GM21528 (cell line): ENCODE measurements around the gene STXBP1.

Experiments
- ATAC-seq: cut with Tn5 transposase; IDR thresholded peaks from one replicate; pipeline ENCODE4 v1.9.1; 2021; ENCODE audit warnings: mild to moderate bottlenecking, moderate library complexity; ENCODE audit not compliant: unreplicated experiment, low FRiP score

Gene STXBP1

DNA sequence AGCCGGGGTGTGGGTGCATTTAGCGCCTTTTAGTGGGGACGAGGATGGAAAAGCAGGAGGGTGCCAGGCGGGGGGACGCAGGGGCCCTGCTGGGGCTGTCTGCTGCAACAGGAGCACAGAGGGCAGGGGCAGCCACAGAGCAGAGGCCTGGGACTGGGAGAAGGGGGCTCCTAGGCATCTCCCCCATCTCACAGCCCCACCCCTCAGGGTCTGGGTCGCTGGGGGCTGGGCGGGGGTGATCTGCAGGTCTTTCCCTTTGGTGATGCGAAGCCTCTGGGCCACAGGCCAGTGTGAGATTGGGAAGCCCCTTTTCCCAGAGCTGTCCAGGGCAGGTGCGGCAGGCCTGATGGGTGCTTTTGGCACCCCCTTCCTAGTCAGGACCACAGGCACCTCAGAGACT, 118.2 kb downstream of the STXBP1 start:
- no peak for ATAC-seq

DNA sequence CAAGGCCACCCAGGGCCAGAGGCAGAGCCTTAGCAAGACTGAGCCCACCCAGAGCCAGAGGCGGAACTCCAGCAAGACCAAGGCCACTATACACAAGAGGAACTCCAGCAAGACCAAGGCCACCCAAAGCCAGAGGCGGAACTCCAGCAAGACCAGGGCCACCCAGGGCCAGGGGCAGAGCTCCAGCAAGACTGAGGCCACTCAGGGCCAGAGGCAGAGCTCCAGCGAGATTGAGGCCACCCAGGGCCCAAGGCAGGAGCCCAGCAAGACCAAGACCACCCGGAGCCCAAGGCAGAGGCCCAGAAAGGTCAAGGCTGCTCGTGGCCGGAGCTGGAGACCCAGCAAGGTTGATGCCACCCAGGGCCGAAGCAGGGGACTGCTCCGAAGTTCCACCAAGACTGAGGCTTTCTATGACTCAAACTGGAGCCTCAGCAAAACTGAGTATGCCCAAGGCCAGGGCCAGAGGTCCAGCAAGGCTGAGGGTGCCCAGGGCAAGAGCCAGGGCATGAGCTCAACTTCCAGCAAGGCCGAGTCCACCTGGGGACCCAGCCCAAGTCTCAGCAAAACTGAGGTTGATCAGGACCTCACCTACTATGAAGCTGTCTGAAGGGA, 118.8 kb downstream of the STXBP1 start:
- no peak for ATAC-seq

- ATAC-seq: no peak
Measured at GRCh38 chr9:127731938-127732337, 119.9 kb downstream of the STXBP1 start.

GRCh38 chr9:127732444-127732843, 120.4 kb downstream of the STXBP1 start:
- no peak for ATAC-seq

- no peak for ATAC-seq
Measured at GRCh38 chr9:127733614-127734013, 121.5 kb downstream of the STXBP1 start.

DNA sequence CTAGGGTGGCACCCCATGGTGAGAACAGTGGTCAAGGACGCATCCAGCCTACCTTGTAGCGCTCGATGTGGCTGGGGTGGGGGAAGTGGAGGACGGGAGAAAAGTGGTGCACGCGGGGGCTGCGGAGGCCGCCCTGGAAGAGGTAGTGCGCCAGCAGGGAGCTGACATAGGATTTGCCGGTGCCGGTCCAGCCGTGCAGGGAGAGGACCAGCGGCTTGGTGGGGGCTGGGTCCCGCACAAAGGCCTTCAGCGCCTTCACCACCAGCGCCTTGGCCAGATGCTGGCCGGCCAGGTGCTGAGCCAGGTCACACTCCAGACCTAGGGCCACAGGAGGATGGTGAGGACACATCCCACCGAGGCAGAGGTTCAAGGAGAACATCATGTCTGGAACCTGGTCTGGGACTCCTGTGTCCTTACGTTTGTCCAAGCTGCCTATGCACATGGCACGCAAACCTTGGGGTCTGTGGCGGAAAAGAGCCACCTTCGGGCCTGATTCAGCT, 122.2 kb downstream of the STXBP1 start:
- ATAC-seq: no peak

- peak; percentile 85 for ATAC-seq
Measured at GRCh38 chr9:127734747-127735529, 122.9 kb downstream of the STXBP1 start, which contains the start of gene TOR2A. TOR2A (minus strand) TSS chr9:127735294; CDS start chr9:127735270, 24 bp downstream.

DNA sequence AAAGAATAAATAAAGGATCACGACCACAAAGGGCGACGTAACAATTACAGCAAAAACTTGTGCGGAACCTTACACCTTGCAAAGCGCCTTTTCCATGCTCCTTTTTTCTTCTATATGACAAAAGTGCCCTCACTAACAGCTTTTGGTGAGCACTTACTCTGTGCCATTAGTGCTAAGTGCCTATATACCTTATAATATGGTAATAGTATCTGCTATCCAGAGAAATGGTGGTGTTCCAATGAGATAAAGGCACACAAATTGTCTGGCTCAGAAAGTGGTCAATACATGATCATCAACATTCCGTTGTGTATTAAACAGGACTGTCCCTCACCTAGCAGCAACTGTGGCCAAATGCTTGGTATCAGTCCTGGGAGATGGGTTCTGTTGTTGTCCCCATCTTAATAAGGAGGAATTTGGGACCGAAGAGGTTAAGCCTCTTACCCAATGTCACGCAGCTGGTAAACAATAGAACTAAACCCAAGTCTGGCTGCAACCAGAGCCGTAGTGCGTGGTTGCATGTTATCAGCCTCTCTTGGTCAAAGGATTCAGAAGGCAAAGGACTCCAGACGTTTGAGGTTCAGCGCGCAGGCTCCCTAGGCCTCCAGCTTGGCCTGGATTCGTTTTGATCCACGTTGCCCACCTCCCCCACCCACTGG, 123.6 kb downstream of the STXBP1 start:
- ATAC-seq: peak; percentile 4

GRCh38 chr9:127738666-127739065, 126.6 kb downstream of the STXBP1 start:
- ATAC-seq: no peak

DNA sequence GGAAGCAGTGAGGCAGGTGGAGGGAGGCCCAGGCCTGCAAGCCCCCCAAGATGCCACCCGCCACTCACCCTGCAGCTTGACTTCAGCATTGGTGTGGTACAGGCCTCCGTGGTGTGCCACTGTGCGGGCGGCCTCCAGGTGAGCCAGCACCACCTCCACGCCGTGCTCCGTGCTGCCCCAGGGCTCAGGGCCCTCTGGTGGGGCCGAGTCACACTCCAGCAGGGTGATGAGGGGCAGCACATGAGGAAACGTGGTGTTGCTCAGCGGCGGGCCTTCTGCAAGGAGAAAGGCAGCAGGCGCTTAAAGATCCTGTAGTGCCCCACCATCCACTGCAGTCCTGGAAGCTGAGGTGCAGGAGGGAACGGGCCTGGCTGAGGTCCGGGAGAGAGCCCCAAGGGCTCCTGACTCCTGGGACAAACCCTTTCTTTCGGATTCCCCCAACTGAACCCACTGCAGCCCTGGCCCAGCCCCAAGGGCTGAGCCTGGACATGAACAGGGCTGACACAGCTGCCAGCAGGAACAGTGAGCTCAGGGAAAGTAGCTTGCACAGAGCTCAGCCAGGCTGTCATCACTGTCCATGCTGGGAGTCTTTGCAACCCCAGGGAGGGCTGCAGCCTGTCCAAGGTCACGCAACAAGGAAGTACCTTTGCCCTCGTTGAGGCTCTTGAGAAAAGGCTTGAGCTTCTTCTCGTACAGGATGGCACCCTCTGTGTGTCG, 127.7 kb downstream of the STXBP1 start:
- no peak for ATAC-seq

DNA sequence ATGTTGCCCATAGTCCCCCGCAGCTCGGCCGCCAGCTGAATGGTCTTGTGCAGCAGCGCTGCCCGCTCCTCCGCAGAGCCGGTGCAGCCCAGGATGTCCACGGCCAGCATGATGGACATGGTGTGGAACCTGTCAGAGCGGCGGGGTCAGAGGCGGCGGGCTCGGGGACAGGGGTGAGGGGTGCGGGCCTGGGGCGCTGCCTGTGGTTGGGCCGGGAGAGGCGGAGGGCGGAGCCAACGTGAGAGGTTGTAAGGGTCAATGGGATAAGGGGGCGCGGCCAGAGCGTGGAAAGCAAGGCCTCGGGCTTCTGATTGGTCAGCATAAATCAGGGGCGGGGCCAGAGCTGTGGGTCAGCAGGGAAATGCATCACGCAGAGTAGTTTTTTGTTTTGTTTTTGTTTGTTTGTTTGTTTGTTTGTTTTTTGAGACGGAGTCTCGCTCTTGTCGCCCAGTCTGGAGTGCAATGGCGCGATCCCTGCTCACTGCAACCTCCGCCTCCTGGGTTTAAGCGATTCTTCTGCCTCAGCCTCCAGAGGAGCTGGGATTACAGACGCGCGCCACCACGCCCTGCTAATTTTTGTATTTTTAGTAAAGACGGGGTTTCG, 129.9 kb downstream of the STXBP1 start:
- ATAC-seq: no peak
